Measurements from ENCODE around the gene CNOT11.

The CNOT11 gene

DNA sequence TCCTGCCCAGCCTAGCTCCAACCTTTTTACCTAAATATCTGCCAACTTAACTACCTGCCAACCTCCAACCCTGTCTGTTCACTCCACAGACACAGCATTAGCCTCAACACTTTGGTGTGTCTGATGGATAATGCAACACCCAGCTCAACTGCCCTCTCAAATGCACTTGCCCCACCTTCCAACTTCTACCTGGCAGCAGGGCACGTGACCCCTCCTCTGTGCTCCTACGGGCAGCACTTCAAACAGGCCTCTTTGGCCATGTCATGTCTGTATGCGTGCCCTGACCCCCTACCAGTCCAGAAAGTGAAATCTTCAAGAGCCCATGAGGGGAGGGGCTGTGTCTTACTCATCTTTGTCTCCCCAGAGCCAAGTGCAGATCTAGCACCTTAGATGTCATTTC, 30.3 kb downstream of the CNOT11 start:
- DNase-seq: no peak

DNA sequence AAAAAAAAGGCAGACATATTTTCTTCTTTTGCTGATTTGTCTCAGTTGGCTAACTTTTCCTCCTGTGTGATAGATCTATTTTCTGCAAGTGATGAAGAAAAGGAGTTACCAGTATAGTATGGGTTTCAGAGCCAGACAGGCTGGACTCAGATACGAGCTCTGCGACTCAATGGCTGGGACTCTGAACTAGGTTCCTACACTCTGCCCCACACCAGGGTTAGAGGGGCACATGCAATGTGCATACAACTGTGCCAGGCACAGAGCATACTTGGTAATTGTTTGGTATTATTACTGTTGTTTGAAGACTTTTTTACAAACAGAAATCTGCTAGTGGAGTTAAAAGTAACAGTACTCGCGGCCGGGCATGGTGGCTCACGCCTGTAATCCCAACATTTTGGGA, 34.0 kb downstream of the CNOT11 start:
- no peak for DNase-seq

DNA sequence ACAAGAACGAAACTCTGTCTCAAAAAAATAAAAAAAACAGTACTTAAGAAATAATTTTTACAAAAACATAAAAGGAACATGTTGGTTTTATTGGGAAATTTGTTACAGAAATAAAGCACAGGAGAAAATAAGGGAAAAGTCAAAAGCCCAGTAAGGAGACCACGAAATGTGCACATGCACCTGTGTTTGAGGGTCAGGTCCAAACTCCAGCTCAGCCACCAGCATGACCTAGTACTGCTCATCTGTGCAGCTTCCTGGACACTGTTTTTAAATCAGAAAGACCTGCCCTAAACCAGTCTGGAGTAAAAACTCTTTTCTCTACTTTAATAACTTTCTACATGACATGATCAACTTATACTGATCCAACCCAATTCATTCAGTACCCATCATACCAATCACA, 34.6 kb downstream of the CNOT11 start:
- DNase-seq: no peak

DNA sequence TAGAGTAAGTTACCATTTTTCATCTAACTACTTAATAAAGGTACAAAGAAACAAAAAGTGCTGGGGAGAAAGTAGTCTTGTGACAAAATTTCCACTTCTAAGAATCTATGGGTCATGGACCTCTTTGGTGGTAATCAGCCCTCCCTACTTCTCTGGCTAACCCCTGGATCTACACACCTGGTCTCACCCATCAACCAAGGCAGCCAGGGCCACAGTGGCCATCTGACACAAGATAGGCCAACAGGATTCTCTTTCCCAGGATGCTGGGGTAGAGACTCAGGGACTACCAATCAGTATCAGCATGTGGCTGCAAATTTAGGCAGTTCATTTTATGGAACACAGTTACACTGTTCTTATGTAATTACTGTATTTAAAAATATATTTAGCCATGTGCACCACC, 38.0 kb downstream of the CNOT11 start:
- DNase-seq: no peak

DNA sequence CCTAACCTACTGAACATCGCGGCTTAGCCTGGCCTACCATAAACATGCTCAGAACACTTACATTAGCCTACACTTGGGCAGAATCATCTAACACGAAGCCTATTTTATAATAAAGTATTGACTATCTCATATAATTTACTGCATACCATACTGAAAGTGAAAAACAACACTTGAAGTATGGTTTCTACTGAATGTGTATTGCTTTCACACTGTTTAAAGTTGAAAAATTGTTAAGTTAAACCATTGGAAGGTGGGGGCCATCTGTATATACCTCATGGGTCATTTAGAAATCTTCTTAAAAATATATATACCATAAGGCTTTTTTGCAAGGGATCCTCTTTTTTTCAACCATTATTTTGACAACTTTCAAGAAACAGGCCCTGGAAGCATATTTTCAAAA, 39.3 kb downstream of the CNOT11 start:
- DNase-seq: no peak

DNA sequence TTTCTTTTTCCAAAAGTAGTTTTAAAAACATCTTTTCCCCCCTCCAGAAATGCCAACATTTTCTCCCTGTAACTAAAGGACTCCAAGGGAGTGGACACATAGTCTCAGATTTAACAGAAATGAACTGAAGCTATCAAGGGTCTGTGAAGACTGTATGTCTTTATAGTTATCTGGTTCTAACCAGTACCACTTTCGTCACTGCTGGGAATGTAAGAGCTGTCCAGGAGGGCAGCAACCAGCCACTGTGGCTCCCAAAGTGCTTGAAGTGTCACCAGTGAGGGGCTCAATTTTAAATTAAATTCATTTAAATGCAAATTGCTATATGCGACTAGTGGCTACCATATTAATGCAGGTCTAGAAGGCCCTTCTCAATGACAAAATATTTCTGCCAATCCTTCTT, 40.9 kb downstream of the CNOT11 start:
- DNase-seq: no peak

DNA sequence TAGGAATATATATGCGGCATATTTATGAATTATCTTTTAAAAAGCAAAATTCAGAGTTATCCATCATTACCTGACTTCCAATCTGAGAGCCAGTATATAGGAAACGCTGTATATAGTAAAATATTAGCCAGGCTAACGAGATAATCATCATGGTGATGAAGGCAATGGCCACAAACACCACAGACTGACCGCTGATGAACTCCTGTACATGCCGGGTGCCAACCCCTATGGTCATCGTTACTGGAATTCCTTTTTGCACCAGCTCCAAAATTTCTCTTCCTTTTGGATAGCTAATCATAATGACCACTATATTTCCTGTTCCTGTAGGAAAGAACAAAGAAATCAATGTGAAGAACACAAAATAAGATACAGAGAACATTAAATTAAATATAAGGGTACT, 42.2 kb downstream of the CNOT11 start:
- no peak for DNase-seq

DNA sequence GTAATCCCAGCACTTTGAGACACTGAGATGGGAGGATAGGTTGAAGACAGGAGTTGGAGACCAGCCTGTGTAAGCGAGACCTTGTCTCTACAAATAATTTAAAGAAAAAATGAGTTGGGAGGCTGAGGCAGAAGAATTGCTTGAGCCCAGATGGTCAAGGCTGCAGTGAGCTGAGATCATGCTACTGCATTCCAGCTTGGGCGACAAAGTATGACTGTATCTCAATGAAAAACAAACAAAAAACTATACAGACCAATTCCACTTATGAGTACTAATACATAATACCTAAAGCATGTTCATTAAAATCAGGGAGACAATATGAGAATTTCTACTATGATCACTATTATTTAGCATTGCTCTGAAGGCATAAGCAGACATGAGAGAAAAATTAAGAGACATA, 43.2 kb downstream of the CNOT11 start:
- no peak for DNase-seq

DNA sequence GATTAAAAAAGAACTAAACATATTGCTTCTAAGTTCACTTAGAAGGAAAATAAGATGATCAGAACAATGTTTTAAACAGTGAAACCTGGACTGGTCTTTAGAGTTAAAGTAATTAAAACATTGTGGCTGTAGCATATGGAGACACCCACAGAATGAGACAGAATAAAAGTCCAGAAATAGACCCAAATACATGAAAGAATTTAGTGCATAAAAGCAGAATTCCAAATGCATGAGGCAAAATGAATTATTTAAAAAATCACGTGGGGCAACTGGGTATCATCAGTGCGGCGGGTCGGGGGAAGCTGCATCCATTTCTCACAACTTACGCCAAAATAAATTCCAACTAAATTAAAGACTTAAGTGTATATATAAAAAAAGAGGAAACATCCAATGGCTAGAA, 43.7 kb downstream of the CNOT11 start:
- no peak for DNase-seq

DNA sequence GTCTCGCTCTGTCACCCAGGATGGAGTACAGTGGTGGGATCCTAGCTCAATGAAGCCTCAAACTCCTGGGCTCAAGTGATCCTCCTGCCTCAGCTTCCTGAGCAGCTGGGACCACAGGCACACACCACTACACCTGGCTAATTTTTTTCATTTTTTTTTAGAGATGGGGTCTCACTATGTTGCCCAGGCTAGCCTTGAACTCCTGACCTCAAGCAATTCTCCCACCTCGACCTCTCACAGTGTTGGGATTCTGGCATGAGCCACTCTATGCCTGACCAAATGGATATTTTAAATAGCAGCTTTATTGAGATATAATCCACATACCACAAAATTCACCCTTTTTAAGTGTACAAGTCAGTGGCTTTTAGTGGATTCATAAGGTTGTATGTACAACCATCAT, 44.7 kb downstream of the CNOT11 start:
- DNase-seq: no peak

DNA sequence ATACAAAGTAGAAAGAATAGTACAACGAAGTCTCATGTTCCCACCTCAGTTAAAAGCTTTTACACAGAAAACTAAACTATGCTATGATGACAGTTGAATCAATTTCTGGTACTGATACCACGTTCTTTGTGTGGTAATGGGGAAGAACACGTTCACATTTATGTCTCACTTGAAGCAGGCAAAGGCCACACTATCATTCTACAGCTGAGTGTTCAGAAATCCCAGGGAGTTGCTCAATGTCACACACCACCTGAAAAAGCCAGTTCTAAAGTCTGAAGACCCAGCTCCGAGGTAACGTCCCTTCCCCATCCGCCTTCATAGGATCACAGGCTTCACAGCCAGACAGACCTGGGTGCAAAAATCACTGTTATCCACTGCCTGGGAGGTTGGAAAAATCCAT, 46.9 kb downstream of the CNOT11 start:
- DNase-seq: no peak

DNA sequence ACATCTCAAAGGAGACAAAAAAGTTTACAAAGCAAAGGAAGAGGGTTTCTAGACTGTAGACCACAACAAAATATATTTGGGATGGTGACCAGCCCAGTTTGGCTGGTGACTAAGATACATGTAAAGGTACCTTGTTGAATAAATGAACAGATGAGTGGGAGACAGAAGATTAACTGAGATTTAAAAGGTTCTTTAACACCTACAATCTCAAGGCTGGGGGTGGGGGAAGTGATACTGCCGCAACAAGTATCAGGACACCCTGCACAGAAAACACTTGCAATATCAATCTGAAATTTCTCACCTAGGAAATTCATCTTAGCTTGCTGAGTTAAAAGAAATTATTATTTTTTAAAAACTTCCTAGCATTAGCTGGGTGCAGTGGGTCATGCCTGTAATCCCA, 47.5 kb downstream of the CNOT11 start:
- DNase-seq: no peak

DNA sequence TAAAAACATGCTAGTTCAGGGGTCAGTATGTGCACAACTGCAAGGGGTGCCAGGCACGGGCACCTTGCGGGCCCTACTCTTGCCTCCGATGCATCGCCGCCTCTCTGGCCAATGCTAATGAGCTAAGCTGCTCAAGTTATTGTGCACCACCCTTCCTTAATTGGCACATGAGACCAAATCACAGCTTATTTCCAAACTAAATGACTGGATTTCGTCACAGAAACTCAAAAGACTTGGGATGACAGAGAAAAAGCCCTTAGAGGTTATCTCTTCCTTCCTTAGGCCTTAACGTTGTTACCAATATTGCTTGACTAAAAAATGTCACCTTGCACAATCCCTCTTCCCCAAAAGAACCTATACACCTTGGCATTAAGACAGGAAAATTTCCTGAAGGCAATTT, 48.1 kb downstream of the CNOT11 start:
- DNase-seq: no peak

DNA sequence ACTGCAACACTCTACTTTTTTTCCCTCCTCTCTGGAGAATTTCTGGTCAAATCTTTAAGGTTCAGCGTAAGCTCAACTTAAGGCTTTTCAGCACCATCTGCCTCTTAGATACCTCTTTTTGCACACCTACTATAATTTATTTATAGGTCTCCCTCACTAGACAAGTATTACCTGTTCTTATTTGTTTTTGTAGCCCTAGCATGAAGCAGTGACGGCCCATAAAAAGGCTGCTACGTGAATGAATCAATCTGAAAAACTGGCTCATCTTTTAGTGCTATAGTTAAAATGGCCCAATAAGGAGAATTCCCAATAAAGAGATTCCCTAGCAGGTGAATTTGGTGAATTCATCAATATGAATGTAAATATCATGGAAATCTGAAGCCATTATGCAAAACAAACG, 49.3 kb downstream of the CNOT11 start:
- DNase-seq: no peak

DNA sequence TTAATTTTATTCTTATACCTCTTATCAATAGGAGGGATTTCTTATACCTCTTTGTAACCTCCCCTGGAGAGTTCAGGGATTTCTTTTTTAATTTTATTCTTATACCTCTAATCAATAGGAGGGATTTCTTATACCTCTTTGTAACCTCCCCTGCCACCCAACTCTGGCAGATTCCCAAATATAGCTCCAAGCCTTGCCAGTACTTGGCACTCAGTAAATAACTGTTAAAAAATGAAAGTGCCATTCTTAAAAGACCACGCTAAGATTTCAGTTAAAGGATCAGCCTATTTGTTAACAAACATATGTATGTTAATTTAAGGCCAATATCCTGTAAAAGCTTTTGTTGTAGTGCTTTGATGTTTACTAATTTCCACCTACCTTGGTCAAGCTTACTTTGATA, 51.0 kb downstream of the CNOT11 start:
- DNase-seq: no peak

DNA sequence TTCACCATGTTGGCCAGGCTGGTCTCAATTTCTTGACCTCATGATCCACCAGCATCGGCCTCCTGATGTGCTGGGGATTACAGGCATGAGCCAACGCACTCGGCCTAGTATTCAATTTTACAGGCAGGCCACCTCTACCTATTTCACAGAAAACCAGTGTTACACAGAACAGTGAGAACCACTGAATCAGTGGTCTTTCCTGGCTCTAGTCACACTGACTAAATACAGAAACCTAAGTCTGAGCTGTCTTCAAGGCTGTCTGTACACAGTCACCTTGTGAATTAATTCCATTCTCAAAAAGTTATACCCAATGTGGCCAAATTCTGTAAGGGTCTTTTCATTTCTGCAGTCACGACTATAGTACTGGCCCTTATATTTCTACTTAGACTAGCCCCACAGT, 52.3 kb downstream of the CNOT11 start:
- DNase-seq: no peak

DNA sequence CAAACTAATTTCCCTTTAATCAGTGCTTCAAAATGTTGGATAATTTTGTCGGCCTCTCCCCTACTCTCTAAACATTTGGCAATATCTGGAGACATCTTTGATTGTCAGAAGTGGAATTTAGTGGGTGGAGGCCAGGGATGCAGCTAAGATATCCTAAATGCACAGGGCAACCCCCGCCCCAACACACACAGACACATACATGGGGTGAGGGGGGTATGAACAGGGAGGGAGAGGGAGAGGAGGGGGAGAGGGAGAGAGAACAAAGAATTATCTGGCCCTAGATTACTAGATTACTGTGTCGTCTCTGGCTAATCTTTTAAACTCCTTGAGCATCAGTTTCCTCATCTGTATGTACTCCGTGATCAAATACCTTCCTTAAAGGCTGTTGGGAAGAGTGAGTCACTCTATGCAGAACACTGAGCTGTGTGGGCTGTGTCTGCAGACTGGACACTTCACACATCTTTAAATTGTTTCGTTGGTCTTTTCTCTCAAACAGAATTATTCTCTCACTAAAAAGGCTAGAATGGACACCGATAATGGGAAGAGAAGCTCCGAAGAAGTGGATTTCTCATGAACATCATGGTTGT, 52.9 kb downstream of the CNOT11 start:
- DNase-seq: no peak

DNA sequence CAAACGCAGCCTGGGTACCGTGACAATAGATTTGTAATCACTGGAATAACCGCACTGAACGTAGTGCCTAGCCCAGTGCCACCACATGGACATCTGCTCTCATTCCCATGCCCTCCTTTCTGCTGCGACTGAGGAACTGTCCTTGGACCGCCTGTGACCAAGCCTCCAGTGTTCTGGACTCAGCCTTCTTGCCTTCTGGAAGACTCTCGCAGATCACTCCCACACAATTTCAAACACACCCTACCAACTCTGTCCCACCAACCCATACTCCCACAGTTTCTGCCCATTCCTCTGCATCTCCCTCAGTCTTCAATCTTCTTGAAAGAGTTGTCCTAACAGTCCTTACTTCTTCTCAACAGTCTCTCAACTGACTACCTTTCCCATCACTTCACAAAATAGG, 53.7 kb downstream of the CNOT11 start:
- DNase-seq: no peak

DNA sequence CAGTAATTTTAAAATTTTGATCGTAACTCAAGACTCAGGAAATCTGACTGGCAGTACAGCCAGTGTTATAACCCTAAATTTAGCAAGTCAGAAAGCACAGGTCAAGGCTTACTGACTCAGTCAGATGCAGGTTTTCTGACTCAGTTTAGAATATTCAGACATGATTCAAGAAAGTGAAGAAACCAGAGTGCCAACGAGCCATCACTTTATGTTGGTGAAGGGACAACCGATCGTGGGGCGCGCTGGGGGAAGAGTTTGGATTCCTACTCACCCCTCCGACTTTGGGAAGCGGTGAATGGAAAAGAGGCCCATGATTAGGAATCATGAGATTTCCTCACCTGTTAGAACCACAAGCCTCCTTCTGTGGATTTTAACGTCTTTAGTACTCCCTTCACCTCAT, 54.8 kb downstream of the CNOT11 start:
- DNase-seq: no peak

DNA sequence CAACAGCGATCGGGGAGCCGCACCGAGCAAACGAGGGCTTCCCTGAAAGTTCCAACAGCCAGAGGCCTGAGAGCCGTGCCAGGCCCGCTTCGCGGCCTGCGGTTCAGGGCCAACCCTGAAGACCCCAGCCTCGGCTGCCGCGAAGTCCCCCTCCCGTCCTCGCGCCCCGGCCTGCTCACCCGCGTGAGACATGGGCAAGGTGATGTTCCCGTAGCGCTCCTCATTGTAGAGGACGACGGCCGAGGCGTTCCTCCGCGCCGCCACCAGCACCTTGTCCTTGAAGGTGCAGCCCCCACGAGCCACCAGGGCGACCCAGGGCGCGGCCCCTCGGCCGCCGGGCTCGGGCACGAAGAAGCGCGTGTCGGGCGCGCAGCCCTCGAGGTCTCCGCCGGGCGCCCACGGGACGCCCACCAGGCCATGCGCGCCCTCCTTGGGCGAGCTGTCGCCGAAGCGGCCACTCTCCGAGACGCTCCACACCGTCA, 55.3 kb downstream of the CNOT11 start:
- no peak for DNase-seq

DNA sequence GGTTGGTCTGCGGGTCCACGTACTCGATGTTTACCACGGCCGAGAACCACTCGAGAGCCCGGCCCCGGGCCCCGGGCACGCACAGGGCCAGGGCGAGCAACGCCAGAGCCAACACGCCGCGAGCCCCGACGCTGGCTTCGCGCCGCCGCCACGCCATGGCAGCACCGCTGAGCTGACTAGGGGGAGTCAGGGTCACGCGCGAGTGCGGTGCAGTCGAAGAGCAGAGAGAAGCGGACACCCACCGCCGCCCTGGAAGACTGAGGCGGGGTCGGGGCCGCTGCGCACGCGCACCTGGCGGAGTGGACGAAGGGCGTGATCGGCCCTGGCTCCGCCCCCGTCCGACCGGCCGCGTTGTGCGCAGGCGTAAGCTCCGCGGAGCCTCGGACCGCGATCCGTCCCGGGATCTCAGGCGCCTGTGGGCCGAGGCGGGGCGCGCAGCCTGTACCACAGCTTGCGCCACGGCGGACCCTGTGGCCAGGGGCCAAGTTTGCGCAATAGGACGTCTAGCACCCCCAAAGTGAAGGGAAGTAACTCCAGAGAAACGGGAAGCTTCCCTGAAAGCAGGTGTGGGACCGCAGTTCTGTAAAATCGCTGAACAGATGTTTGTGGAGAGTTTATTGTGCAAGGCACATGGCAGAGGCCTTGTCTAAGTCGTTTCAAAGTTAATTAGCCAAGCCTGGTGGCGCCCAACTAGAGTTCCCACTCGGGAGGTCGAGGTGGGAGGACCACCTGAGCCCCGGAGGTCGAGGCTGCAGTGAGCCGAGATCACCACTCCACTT, 55.9 kb downstream of the CNOT11 start, which contains the start of gene RNF149:
Gene RNF149 (minus strand): TSS at position 270 of the 779 bp plus-strand sequence. CDS start 113 bp downstream, at position 157.
- peak; percentile 93 for DNase-seq

DNA sequence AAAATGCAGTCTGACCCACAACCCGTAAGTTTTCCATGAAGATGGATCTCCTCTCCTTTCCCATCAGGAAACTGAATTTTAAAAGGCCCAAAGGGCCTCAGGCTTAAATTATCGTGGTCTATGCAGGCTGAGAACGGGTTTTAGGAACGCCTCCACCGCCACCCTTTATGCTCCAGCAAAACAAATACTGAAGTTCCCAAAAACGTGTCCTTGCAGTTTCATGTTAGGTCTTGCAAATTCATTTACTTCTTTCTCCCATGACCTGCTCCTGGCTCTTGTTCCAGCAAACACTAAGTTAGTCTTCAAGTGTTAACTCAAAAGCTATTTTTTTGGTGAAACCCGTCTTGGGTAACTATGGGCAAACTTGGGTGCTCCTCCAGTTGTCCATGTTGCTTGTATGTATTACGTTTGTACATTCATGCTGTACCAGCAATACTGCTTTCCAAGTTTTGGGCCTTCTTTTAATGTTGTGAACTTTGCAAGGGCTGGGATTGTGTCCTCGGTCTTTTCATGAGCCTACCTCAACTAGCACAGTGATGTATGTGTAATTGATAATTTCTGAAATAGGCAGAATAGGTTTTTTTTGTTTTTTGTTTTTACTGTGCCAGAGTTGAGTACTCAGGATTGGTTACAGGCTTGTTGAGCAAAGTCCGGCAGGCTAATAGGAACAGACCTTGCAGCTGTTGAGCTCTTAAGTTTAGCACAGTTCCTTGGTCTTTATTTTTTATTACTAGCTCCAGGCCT, 57.6 kb downstream of the CNOT11 start:
- no peak for DNase-seq

DNA sequence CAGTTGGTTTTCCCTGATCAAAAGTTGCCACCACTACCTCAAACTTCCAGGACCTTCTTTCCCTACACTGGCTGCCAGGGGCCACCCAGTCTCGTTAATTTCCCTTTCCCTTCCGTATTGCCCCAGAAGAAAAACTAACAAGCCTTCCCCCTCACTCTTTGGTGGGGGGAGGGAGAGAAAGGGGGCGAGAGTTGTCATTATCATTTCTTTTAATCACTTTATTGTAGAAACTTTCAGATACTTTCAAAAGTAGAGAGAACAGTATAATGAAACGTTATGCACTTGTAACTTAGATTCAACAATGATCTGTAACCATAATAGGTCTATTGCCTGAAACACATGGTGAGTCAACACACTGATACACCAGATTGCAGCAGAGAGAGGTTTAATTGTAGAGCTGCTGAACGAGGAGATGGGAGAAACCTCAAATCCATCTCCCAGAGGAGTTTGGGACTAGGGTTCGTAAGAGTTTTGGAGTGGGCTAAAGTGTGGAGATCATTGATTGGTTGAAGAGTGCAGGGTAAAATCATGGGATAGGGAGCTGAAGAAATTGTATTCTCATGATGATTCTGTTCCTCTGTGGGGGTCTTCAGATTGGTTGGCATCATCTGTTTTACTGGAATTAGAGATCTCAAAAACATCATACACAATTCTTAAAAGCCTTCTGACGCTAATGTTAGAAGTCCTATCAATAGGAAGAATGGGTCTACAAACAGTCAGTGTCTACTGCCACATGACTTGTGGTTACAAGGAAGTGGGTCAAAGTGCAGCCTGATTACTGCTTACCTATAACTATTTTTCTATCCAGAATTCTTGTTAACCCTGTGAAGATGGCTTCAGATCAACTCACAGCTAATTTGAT, 58.4 kb downstream of the CNOT11 start:
- no peak for DNase-seq
